Coronary artery (tissue), 2 donors: ENCODE results near the gene CYTH3.

ENCODE experiments used
- DNase-seq: peaks from one replicate; pipeline ENCODE4 v3.0.0-alpha.2; 2017; ENCODE audit warnings: low spot score
- H3K27ac ChIP-seq, 2 donors: fragments of 200-600 bp; sonication (generic); one replicate each; pipeline ENCODE4 v1.5.1; 2016 to 2019
- H3K4me3 ChIP-seq: fragments of 200-600 bp; sonication (generic); 2 replicates; pipeline ENCODE4 v1.5.1; 2016; ENCODE audit warnings: mild to moderate bottlenecking, moderate library complexity
- TF ChIP-seq, protein P1 (sequence below): fragments of 200-600 bp; sonication (generic); IDR thresholded peaks from one replicate; pipeline ENCODE4 v1.5.1; 2019; ENCODE audit warnings: antibody characterized with exemption

The CYTH3 gene

DNA sequence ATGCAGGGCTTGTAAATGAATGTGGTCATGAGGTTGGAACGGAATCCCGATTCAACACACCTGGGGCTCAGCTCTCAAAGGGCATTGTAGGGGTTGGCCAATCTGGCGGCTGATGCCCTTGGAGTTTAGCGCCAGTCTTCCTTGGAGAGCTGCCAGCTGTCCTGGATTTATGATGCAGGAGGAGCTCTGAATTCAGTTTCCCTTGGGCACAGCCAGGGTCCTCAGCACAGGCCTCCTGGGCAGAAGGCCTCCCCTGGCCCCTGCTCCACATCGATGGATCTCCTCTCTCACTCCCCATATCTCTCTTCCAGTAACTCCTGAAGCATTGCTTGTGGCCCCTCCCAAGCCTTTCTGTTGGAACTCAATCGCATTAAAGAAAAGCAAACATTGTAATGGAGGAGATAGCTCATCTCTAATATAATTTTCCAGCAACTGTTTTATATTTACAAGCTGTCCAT, 985 bp upstream of the CYTH3 start:
- no peak for DNase-seq
- Histone ChIP-seq H3K27ac (no peak overlapping the region), H3K4me3 (no peak overlapping the region)
- TF ChIP-seq, protein P1, sequence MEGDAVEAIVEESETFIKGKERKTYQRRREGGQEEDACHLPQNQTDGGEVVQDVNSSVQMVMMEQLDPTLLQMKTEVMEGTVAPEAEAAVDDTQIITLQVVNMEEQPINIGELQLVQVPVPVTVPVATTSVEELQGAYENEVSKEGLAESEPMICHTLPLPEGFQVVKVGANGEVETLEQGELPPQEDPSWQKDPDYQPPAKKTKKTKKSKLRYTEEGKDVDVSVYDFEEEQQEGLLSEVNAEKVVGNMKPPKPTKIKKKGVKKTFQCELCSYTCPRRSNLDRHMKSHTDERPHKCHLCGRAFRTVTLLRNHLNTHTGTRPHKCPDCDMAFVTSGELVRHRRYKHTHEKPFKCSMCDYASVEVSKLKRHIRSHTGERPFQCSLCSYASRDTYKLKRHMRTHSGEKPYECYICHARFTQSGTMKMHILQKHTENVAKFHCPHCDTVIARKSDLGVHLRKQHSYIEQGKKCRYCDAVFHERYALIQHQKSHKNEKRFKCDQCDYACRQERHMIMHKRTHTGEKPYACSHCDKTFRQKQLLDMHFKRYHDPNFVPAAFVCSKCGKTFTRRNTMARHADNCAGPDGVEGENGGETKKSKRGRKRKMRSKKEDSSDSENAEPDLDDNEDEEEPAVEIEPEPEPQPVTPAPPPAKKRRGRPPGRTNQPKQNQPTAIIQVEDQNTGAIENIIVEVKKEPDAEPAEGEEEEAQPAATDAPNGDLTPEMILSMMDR, result no peak

DNA sequence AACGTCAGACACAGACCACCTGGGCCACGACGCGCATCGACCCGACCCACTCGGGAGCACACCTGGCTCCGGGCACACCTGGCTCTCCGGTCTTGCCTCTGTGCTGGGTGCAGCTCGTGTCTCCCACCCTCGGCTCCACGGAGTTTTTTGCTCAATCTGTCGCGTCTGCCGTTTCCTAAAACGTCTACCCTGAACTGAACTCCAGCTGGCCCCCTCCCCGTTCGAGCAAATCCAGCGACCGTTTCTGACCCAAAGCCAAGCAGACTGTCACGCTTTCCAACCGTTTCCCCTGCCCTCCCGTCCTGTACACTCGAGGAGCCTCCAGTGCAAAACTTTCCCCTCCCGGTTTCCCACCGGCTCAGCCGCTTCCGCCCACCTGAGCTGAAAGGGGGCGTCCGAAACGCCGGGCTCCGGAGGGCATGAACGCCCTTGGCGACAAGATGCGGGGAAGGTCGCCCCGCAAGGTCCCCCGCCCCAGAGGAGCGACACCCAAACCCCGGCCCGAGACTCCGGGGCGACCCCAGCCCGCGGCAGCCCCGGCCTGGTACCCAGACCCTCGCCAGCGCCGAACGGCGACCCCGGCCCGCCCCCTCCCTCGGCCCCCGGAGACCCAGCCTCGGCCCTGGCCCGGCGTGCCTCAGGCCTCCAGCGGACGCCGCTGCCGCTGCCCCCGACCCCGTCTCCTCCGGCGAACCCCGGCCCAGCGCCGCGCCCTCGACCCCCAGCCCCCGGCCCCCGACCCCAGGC, 557 bp downstream of the CYTH3 start:
- TF ChIP-seq, protein P1, result no peak
- H3K4me3 ChIP-seq, result peak overlapping the region; percentile 99
- peak; percentile 79 for DNase-seq
- H3K27ac ChIP-seq, result peak overlapping the region; percentile 71 to 96

DNA sequence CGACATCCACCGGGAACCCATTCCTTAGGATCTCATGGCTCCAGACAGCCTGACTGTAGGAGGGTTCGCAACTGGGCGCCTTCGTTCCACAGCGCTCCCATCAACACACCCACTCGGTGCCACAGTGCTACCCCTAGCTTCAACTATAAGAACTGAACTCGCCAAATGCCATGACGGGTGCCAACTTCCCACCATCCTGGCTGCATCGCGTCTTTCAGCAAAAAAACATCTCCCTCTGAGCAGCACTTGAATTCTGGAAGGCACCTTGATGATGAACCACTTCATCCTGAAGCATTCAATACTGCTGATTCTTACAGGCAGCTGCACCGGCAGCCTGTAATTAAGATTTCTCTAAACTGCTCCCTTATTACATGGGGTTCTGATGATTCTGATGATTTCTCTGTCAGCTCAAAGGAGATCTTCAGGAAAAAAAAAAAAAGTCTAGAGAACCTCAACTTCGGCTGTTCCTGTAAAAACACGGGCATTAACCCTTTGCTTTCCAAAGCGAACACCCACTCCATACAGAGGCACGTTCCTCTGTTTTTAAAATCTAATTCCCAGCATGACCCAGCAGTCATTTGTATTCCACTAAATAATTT, 1.3 kb downstream of the CYTH3 start:
- DNase-seq, result peak; percentile 85
- Histone ChIP-seq H3K27ac (peak overlapping the region; percentile 71 to 96), H3K4me3 (peak overlapping the region; percentile 99)
- TF ChIP-seq, protein P1, result peak; percentile 49

DNA sequence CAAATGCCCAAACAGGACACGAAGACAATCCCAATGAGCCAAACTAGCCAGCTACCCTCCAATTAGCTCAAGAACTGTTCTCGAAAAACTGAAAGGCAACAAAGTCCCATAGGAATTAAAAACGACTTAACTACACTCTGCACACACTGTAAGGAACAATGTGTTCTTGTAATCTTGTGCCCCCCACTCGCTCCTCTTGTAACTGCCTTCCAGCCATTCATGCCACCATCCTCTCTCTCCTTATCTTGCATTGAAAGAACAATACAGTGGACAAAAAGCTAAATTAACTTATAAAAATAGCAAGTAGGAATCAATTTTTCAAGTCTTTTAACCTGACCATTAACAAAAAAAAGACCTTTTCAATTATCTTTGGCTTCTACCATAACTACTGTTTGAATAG, 2.9 kb downstream of the CYTH3 start:
- Histone ChIP-seq H3K27ac (peak overlapping the region in 1 of 2 donors; percentile 12), H3K4me3 (no peak overlapping the region)
- TF ChIP-seq, protein P1, result no peak
- DNase-seq, result no peak

DNA sequence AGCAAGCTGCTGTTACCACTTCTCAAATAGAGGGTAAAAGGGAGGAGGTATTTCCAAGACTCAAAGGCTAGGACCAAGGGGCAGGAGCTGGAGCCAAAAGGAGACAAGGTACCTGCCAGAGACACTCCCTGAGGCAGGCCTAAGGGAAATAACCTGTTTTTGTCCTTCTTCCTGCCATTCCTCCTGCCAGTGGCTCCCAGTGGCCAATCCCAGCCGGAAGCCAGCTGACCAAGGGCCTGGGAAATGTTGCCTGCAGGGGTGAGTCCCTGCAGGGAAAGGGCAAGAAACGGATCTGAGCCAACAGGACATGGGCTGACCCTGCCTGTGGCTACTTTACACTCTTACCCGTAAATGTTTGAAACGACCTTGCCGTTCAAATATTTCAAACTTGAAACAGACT, 3.5 kb downstream of the CYTH3 start:
- Histone ChIP-seq H3K4me3 (no peak overlapping the region), H3K27ac (peak overlapping the region in 1 of 2 donors; percentile 12)
- DNase-seq, result no peak
- TF ChIP-seq, protein P1, result no peak

DNA sequence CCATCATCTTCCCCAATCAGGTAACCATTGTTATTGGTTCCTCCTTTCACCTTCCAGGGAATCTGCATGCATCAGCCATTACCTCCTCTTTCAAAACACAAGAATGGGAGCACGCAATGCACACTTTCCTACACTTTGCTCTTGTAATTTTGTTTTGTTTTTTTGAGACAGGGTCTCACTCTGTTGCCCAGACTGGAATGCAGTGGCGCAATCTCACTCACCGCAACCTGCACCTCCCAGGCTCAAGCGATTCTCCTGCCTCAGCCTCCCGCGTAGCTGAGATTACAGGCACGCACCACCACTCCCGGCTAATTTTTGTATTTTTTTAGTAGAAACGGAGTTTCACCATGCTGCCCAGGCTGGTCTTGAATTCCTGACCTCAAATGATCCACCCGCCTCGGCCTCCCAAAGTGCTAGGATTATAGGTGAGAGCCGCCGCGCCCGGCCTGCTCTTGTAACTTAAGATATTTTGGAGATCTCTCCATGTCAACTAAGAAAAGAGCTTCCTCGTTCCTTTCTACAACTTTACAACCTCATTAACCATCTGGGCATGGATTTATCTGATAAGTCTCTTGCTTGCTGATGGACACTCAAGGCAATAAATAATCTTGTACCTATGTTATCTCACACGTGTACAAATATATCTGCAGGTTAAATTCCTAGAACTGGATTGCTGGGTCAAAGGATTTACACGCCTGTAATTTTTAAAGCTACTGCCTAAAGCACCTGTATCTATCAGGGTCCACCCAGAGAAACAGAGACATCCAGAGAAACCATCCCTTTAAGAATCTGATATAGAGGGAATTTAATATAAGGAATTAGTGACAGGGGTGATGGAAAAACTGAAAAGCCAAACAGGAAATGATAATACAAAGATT, 4.2 kb downstream of the CYTH3 start:
- DNase-seq, result no peak
- no peak overlapping the region for H3K27ac ChIP-seq
- TF ChIP-seq, protein P1, result no peak
- H3K4me3 ChIP-seq, result no peak overlapping the region
